ACC112 (cell line): ENCODE data around the gene DYNLRB1.

Source experiments
- H2AFZ ChIP-seq: fragments of 200-600 bp; sonication (generic); one replicate; pipeline ENCODE4 v1.6.0; 2017; ENCODE audit warnings: antibody characterized with exemption, low read length; ENCODE audit not compliant: unreplicated experiment
- H3K27ac ChIP-seq: fragments of 200-600 bp; sonication (generic); 2 replicates; pipeline ENCODE4 v1.5.1; 2014; ENCODE audit warnings: low read depth, mild to moderate bottlenecking, antibody characterized with exemption, low read length, moderate library complexity
- H3K27me3 ChIP-seq: fragments of 200-600 bp; sonication (generic); 2 replicates; pipeline ENCODE4 v1.6.1; 2014; ENCODE audit warnings: mild to moderate bottlenecking, antibody characterized with exemption, low read length, moderate library complexity, mixed read lengths; ENCODE audit not compliant: insufficient read depth
- H3K36me3 ChIP-seq: fragments of 200-600 bp; sonication (generic); 2 replicates; pipeline ENCODE4 v1.6.1; 2016; ENCODE audit warnings: mild to moderate bottlenecking, antibody characterized with exemption, low read length, moderate library complexity, mixed read lengths; ENCODE audit not compliant: insufficient read depth
- H3K4me1 ChIP-seq: fragments of 200-600 bp; sonication (generic); one replicate; pipeline ENCODE4 v1.6.1; 2016; ENCODE audit warnings: low read length, mixed read lengths; ENCODE audit not compliant: insufficient read depth, unreplicated experiment, control insufficient read depth
- H3K4me3 ChIP-seq: fragments of 200-600 bp; sonication (generic); 2 replicates; pipeline ENCODE4 v1.5.1; 2014; ENCODE audit warnings: mild to moderate bottlenecking, low read depth, low read length
- H3K79me2 ChIP-seq: fragments of 200-600 bp; sonication (generic); one replicate; pipeline ENCODE4 v1.6.0; 2016; ENCODE audit warnings: low read length; ENCODE audit not compliant: control insufficient read depth, unreplicated experiment, insufficient read depth

Gene DYNLRB1

GRCh38 chr20:34579191-34579978, 63.2 kb downstream of the DYNLRB1 start:
- H2AFZ ChIP-seq: no peak overlapping the region
- H3K36me3 ChIP-seq: no peaks in the 10 kb centered on the region
- H3K27me3 ChIP-seq: no peaks in the 10 kb centered on the region
- H3K79me2 ChIP-seq: no peaks in the 10 kb centered on the region
- no peak overlapping the region for H3K27ac ChIP-seq
- peaks cover 37% of the 10 kb centered on the region for H3K4me1 ChIP-seq
- H3K4me3 ChIP-seq: no peak overlapping the region

DNA sequence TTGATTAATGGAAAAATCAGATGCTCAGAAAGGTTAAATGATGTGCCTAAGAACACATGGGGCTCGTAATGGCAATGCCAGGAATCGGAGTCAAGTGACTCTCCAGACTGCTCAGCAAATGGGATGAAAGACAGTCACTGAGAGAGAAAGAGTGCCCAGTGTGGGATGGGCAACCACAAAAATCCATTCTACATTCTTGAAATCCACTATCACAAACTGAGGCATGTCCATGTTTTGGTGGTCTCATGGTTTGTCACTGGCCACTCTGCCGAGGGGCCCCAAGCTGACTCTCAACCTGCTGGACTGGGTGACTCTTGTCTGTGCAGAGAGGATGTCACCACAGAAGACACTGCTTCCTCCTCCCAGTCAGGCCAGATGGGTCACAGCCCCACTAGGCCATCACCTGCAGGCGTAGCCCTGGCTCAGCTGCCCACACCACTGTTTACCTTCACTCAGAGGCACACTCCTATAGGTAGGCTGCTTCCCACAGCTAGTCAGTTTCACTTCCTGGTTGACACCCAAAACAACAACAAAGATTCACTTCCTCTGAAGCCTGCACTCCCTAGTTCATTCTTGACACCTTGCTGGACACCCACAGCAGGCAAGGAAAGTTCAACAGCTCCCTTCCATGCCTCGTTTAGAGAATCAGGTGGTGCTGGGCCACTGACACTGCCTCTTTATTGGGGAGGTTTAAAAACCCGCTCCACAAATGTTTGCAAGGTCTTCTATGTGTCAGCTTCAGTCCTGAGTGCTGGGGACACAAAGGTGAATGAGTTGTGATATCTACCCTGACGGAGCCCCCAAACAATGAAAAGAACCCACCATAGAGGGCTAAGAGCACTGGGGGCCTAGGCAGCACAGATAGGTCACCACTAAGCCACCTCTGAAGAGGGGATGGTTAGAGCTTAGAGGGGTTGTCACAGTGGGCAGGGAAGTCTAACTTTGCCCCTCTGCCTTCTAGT, 64.0 kb downstream of the DYNLRB1 start:
- Histone ChIP-seq H3K4me3 (no peak overlapping the region), H3K4me1 (peaks cover 37% of the 10 kb centered on the region), H2AFZ (no peak overlapping the region)

DNA sequence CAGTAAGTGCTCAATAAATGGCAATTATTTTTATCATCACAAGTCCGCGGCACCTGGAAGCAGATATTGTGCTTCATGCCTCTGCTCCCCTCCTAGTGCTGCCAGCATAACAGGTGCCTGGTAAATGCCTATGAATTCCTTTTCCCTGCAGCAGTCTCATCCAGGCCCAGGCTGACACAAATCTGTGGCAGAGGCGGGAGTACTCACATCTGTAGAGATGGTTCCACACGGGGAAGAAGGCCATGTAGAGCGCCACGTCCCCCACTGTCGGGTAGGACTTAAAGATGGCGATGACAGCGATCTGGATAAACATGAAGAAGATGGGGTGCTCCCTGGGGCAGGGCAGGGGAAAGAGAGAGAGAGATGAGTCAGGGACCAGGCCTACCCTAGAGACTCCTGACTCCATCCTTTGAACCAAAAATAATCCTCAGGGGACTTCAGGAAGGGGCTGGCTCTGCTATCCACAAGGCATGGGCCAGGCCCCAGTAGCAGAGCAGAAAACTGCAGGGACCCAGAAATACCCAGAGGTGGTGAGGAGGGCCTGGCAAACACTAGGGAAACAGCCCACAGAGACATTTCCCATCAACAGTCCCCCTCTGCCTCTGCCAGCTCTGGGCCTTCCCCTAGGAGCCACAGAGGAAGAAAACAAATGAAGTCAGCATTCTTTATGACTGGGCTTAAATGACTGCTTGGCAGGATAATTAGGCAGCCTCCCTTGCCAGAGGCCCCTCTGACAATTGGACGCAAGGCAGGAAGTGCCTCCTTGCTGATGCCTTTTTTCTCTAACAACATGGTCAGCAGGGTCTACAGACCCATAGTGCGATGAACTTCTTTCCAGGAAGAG, 65.3 kb downstream of the DYNLRB1 start:
- H3K27me3 ChIP-seq: no peaks in the 10 kb centered on the region
- H3K4me3 ChIP-seq: no peak overlapping the region
- H3K79me2 ChIP-seq: no peaks in the 10 kb centered on the region
- peak overlapping the region; percentile 21 for H3K27ac ChIP-seq
- H2AFZ ChIP-seq: no peak overlapping the region
- peaks cover 37% of the 10 kb centered on the region for H3K4me1 ChIP-seq
- no peaks in the 10 kb centered on the region for H3K36me3 ChIP-seq

More for the DNA sequence above, 64.0 kb downstream of the DYNLRB1 start:
- H3K36me3 ChIP-seq: no peaks in the 10 kb centered on the region
- H3K27ac ChIP-seq: no peak overlapping the region
- H3K27me3 ChIP-seq: no peaks in the 10 kb centered on the region
- H3K79me2 ChIP-seq: no peaks in the 10 kb centered on the region

- Histone ChIP-seq H3K36me3 (no peaks in the 10 kb centered on the region), H3K4me3 (no peak overlapping the region), H3K27ac (peak overlapping the region; percentile 21), H3K4me1 (peaks cover 37% of the 10 kb centered on the region), H3K27me3 (no peaks in the 10 kb centered on the region), H3K79me2 (no peaks in the 10 kb centered on the region), H2AFZ (no peak overlapping the region)
Measured at GRCh38 chr20:34582221-34582620, 66.0 kb downstream of the DYNLRB1 start.

- H3K4me1 ChIP-seq: peaks cover 37% of the 10 kb centered on the region
- H3K4me3 ChIP-seq: no peak overlapping the region
- H3K27ac ChIP-seq: no peak overlapping the region
- no peaks in the 10 kb centered on the region for H3K27me3 ChIP-seq
- H2AFZ ChIP-seq: no peak overlapping the region
- H3K36me3 ChIP-seq: no peaks in the 10 kb centered on the region
- no peaks in the 10 kb centered on the region for H3K79me2 ChIP-seq
Measured at GRCh38 chr20:34582911-34583310, 66.7 kb downstream of the DYNLRB1 start.

DNA sequence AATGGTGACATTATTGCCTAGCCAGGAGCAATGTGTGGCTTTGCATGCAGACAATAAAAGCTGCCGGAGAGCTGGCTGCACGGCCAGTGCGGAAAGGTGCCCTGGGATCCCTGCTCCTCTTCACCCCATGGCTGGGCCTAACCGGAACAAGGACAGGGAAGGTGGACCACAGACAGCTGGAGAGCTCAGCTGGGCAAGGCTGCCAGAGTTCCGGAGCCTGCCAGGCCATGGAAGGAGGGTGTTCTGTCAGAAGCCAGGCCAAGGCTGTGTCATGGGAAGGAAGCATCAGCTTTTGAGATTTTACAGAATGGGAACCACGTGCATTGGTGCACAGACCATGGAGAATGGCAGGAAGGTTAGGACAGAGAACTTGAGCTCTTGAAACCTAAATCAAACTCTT, 67.3 kb downstream of the DYNLRB1 start:
- no peak overlapping the region for H3K27ac ChIP-seq

GRCh38 chr20:34585019-34585418, 68.8 kb downstream of the DYNLRB1 start:
- H3K27me3 ChIP-seq: no peaks in the 10 kb centered on the region
- H3K4me3 ChIP-seq: no peak overlapping the region
- no peaks in the 10 kb centered on the region for H3K36me3 ChIP-seq
- H3K79me2 ChIP-seq: no peaks in the 10 kb centered on the region
- peaks cover 25% of the 10 kb centered on the region for H3K4me1 ChIP-seq
- H3K27ac ChIP-seq: no peak overlapping the region
- no peak overlapping the region for H2AFZ ChIP-seq

More for the DNA sequence above, 67.3 kb downstream of the DYNLRB1 start:
- no peaks in the 10 kb centered on the region for H3K79me2 ChIP-seq
- H3K4me1 ChIP-seq: peaks cover 34% of the 10 kb centered on the region
- no peak overlapping the region for H3K4me3 ChIP-seq
- no peaks in the 10 kb centered on the region for H3K36me3 ChIP-seq
- no peaks in the 10 kb centered on the region for H3K27me3 ChIP-seq
- H2AFZ ChIP-seq: no peak overlapping the region

GRCh38 chr20:34586488-34587163, 70.4 kb downstream of the DYNLRB1 start:
- H3K27ac ChIP-seq: no peak overlapping the region
- no peak overlapping the region for H3K4me3 ChIP-seq
- no peaks in the 10 kb centered on the region for H3K79me2 ChIP-seq
- H3K36me3 ChIP-seq: no peaks in the 10 kb centered on the region
- peaks cover 19% of the 10 kb centered on the region for H3K4me1 ChIP-seq
- H3K27me3 ChIP-seq: no peaks in the 10 kb centered on the region
- H2AFZ ChIP-seq: no peak overlapping the region
